D721Med (cell line): ENCODE data around the gene CASQ2.

Experiments used
- DNase-seq: peaks from one replicate; pipeline ENCODE4 v3.0.0; 2011; ENCODE audit warnings: low spot score; ENCODE audit not compliant: insufficient read length
- FAIRE-seq: peaks from 2 replicates; lab custom pipeline; 2011; peaks lifted over from hg19 to GRCh38; lab: Jason Lieb, UNC
- CTCF ChIP-seq: IDR thresholded peaks from 2 replicates; pipeline ENCODE4 v1.5.1; 2012; ENCODE audit warnings: mild to moderate bottlenecking, control low read depth; ENCODE audit not compliant: insufficient read depth; ENCODE audit errors: missing control alignments

The CASQ2 gene

GRCh38 chr1:115666702-115667101 lies 101.8 kb downstream of the CASQ2 start:
- no peak for TF ChIP-seq CTCF
- no peak for FAIRE-seq
- DNase-seq: no peak

- TF ChIP-seq CTCF: no peak
- DNase-seq (no peak), FAIRE-seq (no peak)
These were observed 102.3 kb downstream of the CASQ2 start for GRCh38 chr1:115666206-115666605.

- FAIRE-seq (no peak), DNase-seq (no peak)
- TF ChIP-seq CTCF: no peak
These were observed 103.0 kb downstream of the CASQ2 start for GRCh38 chr1:115665319-115666096.

- no peak for FAIRE-seq
- no peak for TF ChIP-seq CTCF
These were observed 107.4 kb downstream of the CASQ2 start for GRCh38 chr1:115661157-115661556.

GRCh38 chr1:115660151-115660550 lies 108.4 kb downstream of the CASQ2 start:
- DNase-seq (no peak), FAIRE-seq (no peak)
- TF ChIP-seq CTCF: no peak

More at GRCh38 chr1:115661157-115661556, 107.4 kb downstream of the CASQ2 start:
- DNase-seq: no peak

- no peak for DNase-seq
- no peak for TF ChIP-seq CTCF
- FAIRE-seq: no peak
These were observed 109.9 kb downstream of the CASQ2 start for GRCh38 chr1:115658646-115659045.

- no peak for TF ChIP-seq CTCF
- DNase-seq (no peak), FAIRE-seq (no peak)
These were observed 111.9 kb downstream of the CASQ2 start for GRCh38 chr1:115656461-115657077.
